Measurements from ENCODE around the gene ZSWIM5. TPM values are rescaled to one million over a fixed set of nuclear protein-coding genes. Genes with fewer than 3 reads are reported as not detected.

ZSWIM5 gene
- total and polyA plus RNA-seq, 11 donors, result 0.19 to 1.7 (median 0.81) TPM

- WGBS, 4 donors, result 71 to 76% (median 75%) methylated on average over 2 of the region's 2 CpGs
- no peaks in the 10 kb centered on the region for H3K9me3 ChIP-seq
- ATAC-seq (no peak), DNase-seq (no peak)
- H3K27me3 ChIP-seq, result no peaks in the 10 kb centered on the region
- intact Hi-C loops (cut with DNase I), result loop anchor here in 8 of 10 donors (2.0 to 10.0 kb wide), 6 partner anchors 189 to 559 kb away; partner anchors contain the start of genes ZSWIM5 (in 2 of the 8), KIF2C (in 1 of the 8), RNU5D-1 (in 1 of the 8) and TESK2 (in 1 of the 8)
- no peak for TF ChIP-seq POLR2A (IDR thresholded peaks at IDR 0.05)
- TF ChIP-seq CTCF (IDR thresholded peaks at IDR 0.05), result no peak
- peaks cover 0 to 26% (median 19%) of the 10 kb centered on the region in 9 donors for H3K36me3 ChIP-seq
- no peak overlapping the region for H3K4me3 ChIP-seq
- H3K4me1 ChIP-seq, result peaks cover 2 to 33% (median 22%) of the 10 kb centered on the region in 12 donors
- H3K27ac ChIP-seq, result no peak overlapping the region
Measured at GRCh38 chr1:45015683-45016082, 190.7 kb downstream of the ZSWIM5 start.

- TF ChIP-seq POLR2A (IDR thresholded peaks at IDR 0.05) (no peak), CTCF (IDR thresholded peaks at IDR 0.05) (peak; percentile 81 to 93 (median 87))
- intact Hi-C loops (cut with DNase I), result loop anchor here (1.0 to 10.0 kb wide), 15 partner anchors 177 to 560 kb away; partner anchors contain the start of genes TESK2 (in 8 of the 10), BEST4 (in 3 of the 10), RNU5D-1 (in 2 of the 10) and ZSWIM5 (in 2 of the 10)
- DNase-seq, result peak in 4 of 5 donors; percentile 71 to 82 (median 72)
- Histone ChIP-seq H3K4me1 (peaks cover 2 to 44% (median 30%) of the 10 kb centered on the region in 12 donors), H3K4me3 (no peak overlapping the region), H3K27me3 (no peaks in the 10 kb centered on the region), H3K27ac (peak overlapping the region in 1 of 12 donors; percentile 34), H3K36me3 (peaks cover 0 to 27% (median 21%) of the 10 kb centered on the region in 9 donors), H3K9me3 (no peaks in the 10 kb centered on the region)
- ATAC-seq, result peak in 1 of 4 donors; percentile 20
- 32 to 52% (median 36%) methylated on average over 5 to 6 of the region's 6 CpGs for WGBS, 4 donors
Measured at GRCh38 chr1:45014321-45015028, 191.9 kb downstream of the ZSWIM5 start.

GRCh38 chr1:45013551-45014209 is 192.7 kb downstream of the ZSWIM5 start:
- no peaks in the 10 kb centered on the region for H3K27me3 ChIP-seq
- H3K36me3 ChIP-seq, result peaks cover 0 to 35% (median 29%) of the 10 kb centered on the region in 9 donors
- no peaks in the 10 kb centered on the region for H3K9me3 ChIP-seq
- intact Hi-C loops (cut with DNase I), result loop anchor here (1.0 to 10.0 kb wide), 16 partner anchors 176 to 561 kb away; partner anchors contain the start of genes TESK2 (in 8 of the 10), BEST4 (in 3 of the 10), RNU5D-1 (in 2 of the 10) and ZSWIM5 (in 2 of the 10)
- TF ChIP-seq CTCF (IDR thresholded peaks at IDR 0.05), result no peak
- no peak for TF ChIP-seq POLR2A (IDR thresholded peaks at IDR 0.05)
- H3K4me1 ChIP-seq, result peaks cover 2 to 52% (median 34%) of the 10 kb centered on the region in 12 donors
- DNase-seq, result no peak
- ATAC-seq, result no peak
- no peak overlapping the region for H3K27ac ChIP-seq
- H3K4me3 ChIP-seq, result peak overlapping the region in 2 of 12 donors; percentile 88 to 99
- 77 to 86% (median 81%) methylated on average over 11 to 12 of the region's 12 CpGs for WGBS, 4 donors
